H1 (cell line): ENCODE measurements around the gene CENPC. TPM values are rescaled to one million over a fixed set of nuclear protein-coding genes. Genes with fewer than 3 reads are reported as not detected.

Source experiments
- CTCF ChIA-PET: fragments of 300-600 bp; sonication (Branson Sonifier 250); formaldehyde crosslinking; loops from one replicate; lab custom pipeline; 2021; ENCODE audit not compliant: partially characterized antibody; lab: Charles Lee
- POLR2A ChIA-PET: fragments of 300-600 bp; sonication (Branson Sonifier 250); formaldehyde crosslinking; loops from one replicate; lab custom pipeline; 2021; ENCODE audit warnings: inconsistent platforms; ENCODE audit not compliant: partially characterized antibody; lab: Charles Lee
- DNase-seq, 2 experiments: peaks; one replicate each; pipeline versions ENCODE4 v3.0.0 to v3.0.0-alpha.2; 2010 to 2022; ENCODE audit warnings: low spot score in 2 of 2, low read depth in 1 of 2, mixed read lengths in 1 of 2
- FAIRE-seq: peaks from 2 replicates; lab custom pipeline; 2011; peaks lifted over from hg19 to GRCh38; lab: Jason Lieb, UNC
- H2AFZ ChIP-seq: 2 replicates; pipeline ENCODE4 v1.8.1; 2012; ENCODE audit warnings: low read length, inconsistent platforms
- H2AK5ac ChIP-seq: 2 replicates; pipeline ENCODE4 v1.6.1; 2013; ENCODE audit warnings: low read depth, low read length
- H2BK120ac ChIP-seq: replicated peaks from 2 replicates; pipeline ENCODE3; 2013; ENCODE audit warnings: low read depth, low read length, inconsistent platforms
- H2BK12ac ChIP-seq: 2 replicates; pipeline ENCODE4 v1.6.1; 2013; ENCODE audit warnings: low read depth, low read length
- H2BK15ac ChIP-seq: 2 replicates; pipeline ENCODE4 v1.6.1; 2013; ENCODE audit warnings: low read length
- H2BK20ac ChIP-seq: 2 replicates; pipeline ENCODE4 v1.6.1; 2013; ENCODE audit warnings: low read length
- H2BK5ac ChIP-seq: 2 replicates; pipeline ENCODE4 v1.6.1; 2013; ENCODE audit warnings: low read depth, low read length
- H3K14ac ChIP-seq: 2 replicates; pipeline ENCODE4 v1.6.1; 2013; ENCODE audit warnings: inconsistent platforms; ENCODE audit not compliant: insufficient read length
- H3K18ac ChIP-seq: 2 replicates; pipeline ENCODE4 v1.6.1; 2013; ENCODE audit warnings: low read length; ENCODE audit errors: extremely low read depth
- H3K23ac ChIP-seq: 2 replicates; pipeline ENCODE4 v1.6.1; 2013; ENCODE audit warnings: inconsistent platforms; ENCODE audit not compliant: insufficient read length
- H3K23me2 ChIP-seq: 2 replicates; pipeline ENCODE4 v1.6.1; 2013; ENCODE audit warnings: low read depth, low read length
- H3K27ac ChIP-seq: 2 replicates; pipeline ENCODE4 v1.6.1; 2011; ENCODE audit warnings: low read depth, low read length, inconsistent platforms
- H3K27me3 ChIP-seq, 4 experiments: replicated peaks in 1 of 4; 1 replicate in 1 of 4; 2 replicates in 3 of 4; pipeline versions ENCODE4 v1.6.1 to v1.8.1; 2011 to 2013; ENCODE audit warnings: low read length in 3 of 4, mild to moderate bottlenecking in 3 of 4, inconsistent platforms in 2 of 4, mixed read lengths in 2 of 4, moderate library complexity in 1 of 4; ENCODE audit not compliant: control insufficient read depth in 3 of 4, insufficient read depth in 3 of 4; ENCODE audit errors: extremely low read depth in 1 of 4
- H3K36me3 ChIP-seq, 4 experiments: 2 replicates each; pipeline versions ENCODE4 v1.6.1 to v1.8.1; 2011 to 2013; ENCODE audit warnings: mild to moderate bottlenecking in 4 of 4, low read length in 3 of 4, moderate library complexity in 2 of 4, control low read depth in 1 of 4, inconsistent platforms in 1 of 4; ENCODE audit not compliant: insufficient read depth in 4 of 4, control insufficient read depth in 2 of 4
- H3K4ac ChIP-seq: replicated peaks from 2 replicates; pipeline ENCODE3; 2013; ENCODE audit warnings: low read length, low read depth, mixed read lengths, inconsistent platforms; ENCODE audit not compliant: insufficient read length
- H3K4me1 ChIP-seq, 4 experiments: replicated peaks in 1 of 4; 1 replicate in 1 of 4; 2 replicates in 3 of 4; pipeline versions ENCODE4 v1.6.1 to v1.8.1; 2011 to 2013; ENCODE audit warnings: low read length in 3 of 4, inconsistent platforms in 2 of 4, mixed read lengths in 1 of 4; ENCODE audit not compliant: insufficient read depth in 4 of 4, control insufficient read depth in 3 of 4
- H3K4me2 ChIP-seq, 2 experiments: 2 replicates each; pipeline versions ENCODE4 v1.6.1 to v1.8.1; 2011 to 2013; ENCODE audit warnings: low read depth in 2 of 2, low read length in 2 of 2, control low read depth in 1 of 2, inconsistent platforms in 1 of 2, mild to moderate bottlenecking in 1 of 2; ENCODE audit not compliant: insufficient read depth in 1 of 2
- H3K4me3 ChIP-seq, 4 experiments: fragments of 200-600, 300-600 bp in 1 of 4; sonication (generic), shearing (Covaris generic), sonication (Bioruptor Twin) in 1 of 4; 2 replicates each; pipeline versions ENCODE4 v1.5.1 to v1.8.1; 2011 to 2016; ENCODE audit warnings: low read length in 4 of 4, low read depth in 3 of 4, control low read depth in 2 of 4, inconsistent platforms in 2 of 4, mild to moderate bottlenecking in 2 of 4, mixed read lengths in 1 of 4, moderate library complexity in 1 of 4; ENCODE audit not compliant: insufficient read depth in 2 of 4; ENCODE audit errors: extremely low read depth in 1 of 4
- H3K56ac ChIP-seq: replicated peaks from 2 replicates; pipeline ENCODE3; 2013; ENCODE audit warnings: low read depth, mild to moderate bottlenecking, mixed read lengths, low read length, inconsistent platforms; ENCODE audit not compliant: insufficient read length
- H3K79me1 ChIP-seq: 2 replicates; pipeline ENCODE4 v1.6.1; 2013; ENCODE audit warnings: low read depth, low read length, control low read depth
- H3K79me2 ChIP-seq, 2 experiments: 2 replicates each; pipeline versions ENCODE4 v1.6.1 to v1.8.1; 2012 to 2013; ENCODE audit warnings: low read length in 2 of 2, mild to moderate bottlenecking in 2 of 2, inconsistent platforms in 1 of 2; ENCODE audit not compliant: insufficient read depth in 2 of 2, control insufficient read depth in 1 of 2
- H3K9ac ChIP-seq, 4 experiments: replicated peaks in 1 of 4; 1 replicate in 1 of 4; 2 replicates in 3 of 4; pipeline versions ENCODE4 v1.6.1 to v1.8.1; 2011 to 2013; ENCODE audit warnings: low read depth in 3 of 4, low read length in 3 of 4, control low read depth in 2 of 4, mild to moderate bottlenecking in 2 of 4, moderate library complexity in 2 of 4, inconsistent platforms in 1 of 4; ENCODE audit errors: extremely low read depth in 1 of 4
- H3K9me3 ChIP-seq, 2 experiments: 2 replicates each; pipeline versions ENCODE4 v1.6.1 to v1.8.1; 2012 to 2013; ENCODE audit warnings: mild to moderate bottlenecking in 2 of 2, moderate library complexity in 2 of 2, control low read depth in 1 of 2, inconsistent platforms in 1 of 2, low read depth in 1 of 2, low read length in 1 of 2, mixed read lengths in 1 of 2; ENCODE audit not compliant: insufficient read depth in 2 of 2
- H4K20me1 ChIP-seq, 2 experiments: replicated peaks in 1 of 2; 2 replicates each; pipeline versions ENCODE3 to v1.8.1; 2011 to 2013; ENCODE audit warnings: inconsistent platforms in 2 of 2, low read length in 2 of 2, mild to moderate bottlenecking in 1 of 2; ENCODE audit not compliant: insufficient read depth in 2 of 2, control insufficient read depth in 1 of 2
- H4K5ac ChIP-seq: 2 replicates; pipeline ENCODE4 v1.6.1; 2013; ENCODE audit warnings: low read length, low read depth, mixed read lengths, inconsistent platforms; ENCODE audit not compliant: insufficient read length
- H4K8ac ChIP-seq: 2 replicates; pipeline ENCODE4 v1.8.0; 2013; ENCODE audit warnings: mild to moderate bottlenecking, moderate library complexity, low read length, inconsistent platforms; ENCODE audit not compliant: insufficient read depth; ENCODE audit errors: extremely low read depth
- H4K91ac ChIP-seq: replicated peaks from 2 replicates; pipeline ENCODE3; 2013; ENCODE audit warnings: low read length, mixed read lengths, inconsistent platforms; ENCODE audit not compliant: insufficient read length
- CBX8 ChIP-seq: fragments of 300-800, 300-1000 bp; sonication (generic); IDR thresholded peaks from 2 replicates; pipeline ENCODE4 v1.7.1; 2016; ENCODE audit warnings: low read depth, low read length, borderline replicate concordance
- CEBPB ChIP-seq: IDR thresholded peaks from 2 replicates; pipeline ENCODE4 v1.6.1; 2012; ENCODE audit warnings: low read depth, low read length
- EP300 ChIP-seq, 2 experiments: IDR thresholded peaks; 1 replicate in 1 of 2; 2 replicates in 1 of 2; pipeline ENCODE4 v1.6.1; 2011 to 2012; ENCODE audit warnings: low read depth in 2 of 2, low read length in 2 of 2, mild to moderate bottlenecking in 2 of 2, borderline replicate concordance in 1 of 2, inconsistent platforms in 1 of 2, moderate library complexity in 1 of 2
- GABPA ChIP-seq: IDR thresholded peaks from 2 replicates; pipeline ENCODE4 v1.6.1; 2011; ENCODE audit warnings: mild to moderate bottlenecking, low read length, moderate library complexity, borderline replicate concordance; ENCODE audit not compliant: insufficient read depth
- GTF2F1 ChIP-seq: IDR thresholded peaks from 2 replicates; pipeline ENCODE4 v1.6.1; 2012; ENCODE audit warnings: low read depth, low read length, improper control_type of control experiment, borderline replicate concordance
- PHF8 ChIP-seq: fragments of 200-600 bp; sonication (generic); conservative IDR thresholded peaks from 2 replicates; pipeline ENCODE4 v1.7.1; 2012; ENCODE audit warnings: low read depth, mild to moderate bottlenecking, inconsistent platforms, low read length, moderate library complexity
- SIX5 ChIP-seq: IDR thresholded peaks from 2 replicates; pipeline ENCODE4 v1.6.1; 2011; ENCODE audit warnings: mild to moderate bottlenecking, low read depth, low read length
- WGBS, 2 experiments: shearing (Covaris generic) in 1 of 2; methylation state at CpG; one replicate each; pipeline versions ENCODE4 v1.1.6 to v1.1.7; 2013 to 2015; ENCODE audit warnings: low lambda C conversion rate in 2 of 2, mixed read lengths in 2 of 2, inconsistent platforms in 1 of 2, low coverage in 1 of 2, missing lambda C conversion rate in 1 of 2; ENCODE audit not compliant: insufficient replicate concordance in 2 of 2, insufficient coverage in 1 of 2, insufficient read length in 1 of 2; ENCODE audit errors: extremely low coverage in 1 of 2, missing lambda C conversion rate in 1 of 2; 5-methylcytosine and 5-hydroxymethylcytosine counted together
- polyA plus RNA-seq, 7 experiments: library from polyadenylated mRNA; depleted of rRNA in 3 of 7; stranded (reverse) in 5 of 7; unstranded in 2 of 7; fragments of >200 nt in 5 of 7; fragments of 200-250 nt in 2 of 7; gene quantifications; 1 replicate in 5 of 7; 2 replicates in 1 of 7; 4 replicates in 1 of 7; pipeline versions ENCODE4 v1.2.1 to v1.2.3, GENCODE V29; 2011 to 2013; ENCODE audit warnings: missing spikeins in 2 of 7, mixed read lengths in 2 of 7
- total RNA-seq: library from RNA; stranded (reverse); fragmentation: NEBNext Ultra II Directional; extraction: Animal tissue kit (Norgen Biotek cat#: 25700); gene quantifications from 2 replicates; pipeline ENCODE4 v1.2.1, GENCODE V29; 2021

CENPC gene
- total and polyA plus RNA-seq, 2 of the 8 experiments (the other 6 are each of a cell fraction or from before 2014, with no cell fraction given) = 2.8 to 15.7 TPM

GRCh38 chr4:67437974-67438713 lies 107.2 kb downstream of the CENPC start:
- H3K4me2 ChIP-seq = no peak overlapping the region
- no peak overlapping the region for H2BK120ac ChIP-seq
- no peak overlapping the region for H3K14ac ChIP-seq
- H4K8ac ChIP-seq = no peak overlapping the region
- no peak overlapping the region for H2BK15ac ChIP-seq
- peaks cover 0 to 2% (median 0%) of the 10 kb centered on the region in 4 experiments; a peak in 1 of 7 replicates for H3K4me1 ChIP-seq
- H3K27me3 ChIP-seq = no peaks in the 10 kb centered on the region
- no peak overlapping the region; the same call in 1 of the 2 replicates for H2BK5ac ChIP-seq
- no peak overlapping the region for H3K23ac ChIP-seq
- DNase-seq = no peak
- WGBS, 2 experiments = 95% methylated on average over 2 of the region's 2 CpGs; no CpG with 5 or more reads in 1 of the 2 experiments
- no peak overlapping the region for H3K56ac ChIP-seq
- no peaks in the 10 kb centered on the region for H3K79me1 ChIP-seq
- ChIA-PET POLR2A (no interaction called here), CTCF (interaction anchor here (0.6 to 1.5 kb wide), 2 partner anchors 8 to 134 kb away, joined by 3 read pairs; no protein-coding TSS in a partner anchor)
- no peak overlapping the region for H4K5ac ChIP-seq
- H3K36me3 ChIP-seq = no peaks in the 10 kb centered on the region
- H4K91ac ChIP-seq = no peak overlapping the region
- no peaks in the 10 kb centered on the region for H3K79me2 ChIP-seq
- H2BK12ac ChIP-seq = no peak overlapping the region
- no peak overlapping the region for H3K18ac ChIP-seq
- H3K23me2 ChIP-seq = no peaks in the 10 kb centered on the region
- no peaks in the 10 kb centered on the region for H3K9me3 ChIP-seq
- FAIRE-seq = no peak
- H3K9ac ChIP-seq = no peak overlapping the region
- no peak overlapping the region for H2AK5ac ChIP-seq
- H3K4ac ChIP-seq = no peak overlapping the region
- H3K4me3 ChIP-seq = no peak overlapping the region
- H3K27ac ChIP-seq = no peak overlapping the region
- H4K20me1 ChIP-seq = no peaks in the 10 kb centered on the region
- H2AFZ ChIP-seq = no peak overlapping the region
- H2BK20ac ChIP-seq = no peak overlapping the region
- TF ChIP-seq EP300 (IDR thresholded peaks at IDR 0.05; ENCODE audit: borderline replicate concordance in 1 of 2, low read depth in 2 of 2, low read length in 2 of 2) (no peak), CBX8 (no peak), CEBPB (no peak), PHF8 (no peak), GABPA (no peak), SIX5 (no peak), GTF2F1 (no peak)
